ENCODE data around the gene FAM78B.

The FAM78B gene

DNA sequence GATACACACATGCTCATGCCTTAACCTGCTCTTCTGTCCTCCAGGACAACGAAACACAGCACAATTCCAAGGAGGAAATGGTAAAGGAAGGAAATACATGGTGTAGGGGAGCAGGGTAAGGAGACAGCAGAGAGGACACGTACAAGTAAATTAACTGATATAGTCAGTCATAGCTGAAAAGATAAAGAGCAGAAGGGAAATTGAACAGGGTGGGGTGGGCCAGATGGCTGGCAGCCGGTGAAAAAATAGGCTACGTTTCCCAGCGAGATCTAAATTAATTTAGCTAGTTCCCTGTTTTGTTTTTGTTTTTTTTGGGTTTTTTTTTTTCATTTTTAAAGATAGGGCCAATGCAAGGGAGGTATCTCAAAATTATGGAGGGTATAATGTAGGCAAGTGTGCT lies 109.2 kb downstream of the FAM78B start:
- no peak overlapping the region for H3K4me3 ChIP-seq (replicated peaks; ENCODE audit: low read depth, low read length)
- DNase-seq (ENCODE audit: extremely low read depth, low read depth) = no peak
- TF ChIP-seq, protein P1, sequence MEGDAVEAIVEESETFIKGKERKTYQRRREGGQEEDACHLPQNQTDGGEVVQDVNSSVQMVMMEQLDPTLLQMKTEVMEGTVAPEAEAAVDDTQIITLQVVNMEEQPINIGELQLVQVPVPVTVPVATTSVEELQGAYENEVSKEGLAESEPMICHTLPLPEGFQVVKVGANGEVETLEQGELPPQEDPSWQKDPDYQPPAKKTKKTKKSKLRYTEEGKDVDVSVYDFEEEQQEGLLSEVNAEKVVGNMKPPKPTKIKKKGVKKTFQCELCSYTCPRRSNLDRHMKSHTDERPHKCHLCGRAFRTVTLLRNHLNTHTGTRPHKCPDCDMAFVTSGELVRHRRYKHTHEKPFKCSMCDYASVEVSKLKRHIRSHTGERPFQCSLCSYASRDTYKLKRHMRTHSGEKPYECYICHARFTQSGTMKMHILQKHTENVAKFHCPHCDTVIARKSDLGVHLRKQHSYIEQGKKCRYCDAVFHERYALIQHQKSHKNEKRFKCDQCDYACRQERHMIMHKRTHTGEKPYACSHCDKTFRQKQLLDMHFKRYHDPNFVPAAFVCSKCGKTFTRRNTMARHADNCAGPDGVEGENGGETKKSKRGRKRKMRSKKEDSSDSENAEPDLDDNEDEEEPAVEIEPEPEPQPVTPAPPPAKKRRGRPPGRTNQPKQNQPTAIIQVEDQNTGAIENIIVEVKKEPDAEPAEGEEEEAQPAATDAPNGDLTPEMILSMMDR (IDR thresholded peaks at IDR 0.05; ENCODE audit: low read depth, low read length, missing control alignments) = no peak

DNA sequence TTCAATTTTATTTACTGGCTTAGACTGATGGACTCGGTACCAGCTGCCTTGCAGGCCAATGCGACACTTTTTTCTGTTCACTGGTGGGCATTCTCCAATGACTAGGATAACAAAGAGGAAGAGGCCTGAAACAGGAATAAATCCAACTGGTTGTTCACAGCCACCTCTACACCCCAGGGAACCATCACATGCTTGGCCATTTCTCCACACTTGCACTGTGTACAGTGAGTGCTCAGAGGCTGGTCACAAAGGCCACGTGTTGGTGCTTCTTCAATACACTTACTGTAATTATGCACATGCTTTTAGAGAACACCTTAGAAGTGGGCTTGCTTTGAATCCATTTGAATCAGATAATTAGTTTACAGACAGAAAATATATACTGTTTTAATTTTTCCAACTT lies 113.4 kb downstream of the FAM78B start:
- TF ChIP-seq, protein P1 (IDR thresholded peaks at IDR 0.05; ENCODE audit: low read depth, low read length, missing control alignments) = no peak
- H3K4me3 ChIP-seq (replicated peaks; ENCODE audit: low read depth, low read length) = no peak overlapping the region
- no peak for DNase-seq (ENCODE audit: extremely low read depth, low read depth)

DNA sequence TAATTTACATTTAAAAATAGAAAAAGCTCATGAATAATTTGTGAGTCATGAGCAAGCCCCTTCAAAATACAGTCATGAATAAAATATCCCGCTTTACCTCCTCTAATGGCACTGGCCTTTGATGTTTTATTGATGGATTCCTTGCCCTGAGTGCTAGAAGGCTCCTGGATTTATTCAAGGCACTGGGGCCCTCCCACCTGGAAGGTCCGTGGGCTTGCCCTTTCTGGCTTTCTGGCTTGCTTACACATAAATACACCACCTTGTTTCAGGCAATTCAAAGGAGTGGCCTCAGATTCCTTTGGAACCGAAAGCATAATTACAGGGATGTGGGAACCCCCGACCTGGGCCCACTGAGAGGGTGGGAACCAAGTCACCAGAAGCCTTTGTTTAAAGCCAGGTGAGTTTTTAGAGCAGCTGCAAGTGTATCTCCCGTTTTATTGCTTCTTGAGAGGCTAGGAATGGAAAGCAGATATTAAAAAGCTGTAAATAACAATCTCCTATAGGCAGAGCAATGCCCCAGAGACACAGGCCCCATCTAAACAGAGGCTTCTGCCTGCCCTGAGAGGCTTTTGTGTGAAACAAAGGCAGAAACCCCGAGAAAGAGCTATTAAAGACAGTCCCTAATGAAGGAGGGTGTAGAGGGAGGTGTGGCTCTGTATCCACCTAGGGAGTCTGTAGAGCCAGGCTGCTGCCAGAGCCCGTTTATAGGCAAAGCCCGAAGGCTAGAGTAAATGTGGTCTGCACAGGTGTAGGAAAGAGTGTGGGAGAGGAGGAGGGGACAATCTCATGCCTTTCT lies 126.4 kb downstream of the FAM78B start:
- H3K4me3 ChIP-seq (replicated peaks; ENCODE audit: low read depth, low read length) = no peak overlapping the region
- TF ChIP-seq, protein P1 (IDR thresholded peaks at IDR 0.05; ENCODE audit: low read depth, low read length, missing control alignments) = no peak
- DNase-seq (ENCODE audit: extremely low read depth, low read depth) = no peak

- DNase-seq (ENCODE audit: extremely low read depth, low read depth) = no peak
- no peak overlapping the region for H3K4me3 ChIP-seq (replicated peaks; ENCODE audit: low read depth, low read length)
- TF ChIP-seq, protein P1 (IDR thresholded peaks at IDR 0.05; ENCODE audit: low read depth, low read length, missing control alignments) = no peak
Observed at GRCh38 chr1:166039436-166040201, 127.2 kb downstream of the FAM78B start.

DNA sequence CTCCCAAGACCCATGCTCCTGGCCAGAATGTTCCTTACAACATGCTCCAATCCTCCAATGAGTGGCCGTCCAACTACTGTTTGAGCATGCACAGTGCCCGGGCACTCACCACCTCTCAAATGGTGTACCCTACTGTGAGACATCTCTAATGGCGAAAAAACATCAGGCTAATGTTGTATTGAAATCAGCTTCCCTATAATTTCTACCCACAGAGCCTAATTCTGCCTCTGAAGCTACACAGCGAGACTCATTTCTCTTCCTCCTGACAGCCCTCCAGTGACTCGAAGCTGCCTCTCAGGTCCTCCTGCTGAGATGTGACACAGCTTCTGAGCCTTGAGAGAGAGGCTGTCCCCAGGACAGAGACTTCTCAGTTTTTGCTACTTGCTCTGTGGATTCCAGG lies 130.7 kb downstream of the FAM78B start:
- TF ChIP-seq, protein P1 (IDR thresholded peaks at IDR 0.05; ENCODE audit: low read depth, low read length, missing control alignments) = no peak
- DNase-seq (ENCODE audit: extremely low read depth, low read depth) = no peak
- no peak overlapping the region for H3K4me3 ChIP-seq (replicated peaks; ENCODE audit: low read depth, low read length)

- TF ChIP-seq, protein P1 (IDR thresholded peaks at IDR 0.05; ENCODE audit: low read depth, low read length, missing control alignments) = no peak
- H3K4me3 ChIP-seq (replicated peaks; ENCODE audit: low read depth, low read length) = no peak overlapping the region
- no peak for DNase-seq (ENCODE audit: extremely low read depth, low read depth)
Observed at GRCh38 chr1:166032572-166033371, 134.0 kb downstream of the FAM78B start.
